Heart right ventricle (tissue), 16 donors: ENCODE results near the gene LRP5. TPM values are rescaled to one million over a fixed set of nuclear protein-coding genes. Genes with fewer than 3 reads are reported as not detected.

Experiments
- ATAC-seq, 8 donors: fragments of 200-7000 bp; cut with Tn5 transposase; one replicate each; pipeline ENCODE4 v1.9.1; 2020; ENCODE audit warnings: mild to moderate bottlenecking in 8 of 8, moderate library complexity in 8 of 8, moderate number of reproducible peaks in 1 of 8
- DNase-seq, 2 donors: peaks; one replicate each; pipeline ENCODE4 v3.0.0-alpha.2; 2020
- H3K27ac ChIP-seq, 10 donors: fragments of 200-600 bp; sonication (generic) in 2 of 10; one replicate each; pipeline versions ENCODE4 v1.5.0 to v1.8.0; 2020 to 2022; ENCODE audit warnings: mild to moderate bottlenecking in 3 of 10
- H3K27me3 ChIP-seq, 7 donors: fragments of 200-600 bp; one replicate each; pipeline ENCODE4 v1.8.0; 2021 to 2022; ENCODE audit warnings: mild to moderate bottlenecking in 2 of 7
- H3K36me3 ChIP-seq, 9 donors: fragments of 200-600 bp; sonication (generic) in 1 of 9; one replicate each; pipeline versions ENCODE4 v1.5.0 to v1.8.0; 2020 to 2022; ENCODE audit warnings: mild to moderate bottlenecking in 2 of 9
- H3K4me1 ChIP-seq, 9 donors: fragments of 200-600 bp; sonication (generic) in 1 of 9; one replicate each; pipeline versions ENCODE4 v1.5.0 to v1.8.0; 2020 to 2022; ENCODE audit warnings: mild to moderate bottlenecking in 4 of 9
- H3K4me3 ChIP-seq, 10 donors: fragments of 200-600 bp; sonication (generic) in 2 of 10; one replicate each; pipeline versions ENCODE4 v1.5.0 to v1.8.0; 2020 to 2022; ENCODE audit warnings: mild to moderate bottlenecking in 7 of 10, moderate library complexity in 2 of 10
- H3K9me3 ChIP-seq, 11 donors: fragments of 200-600 bp in 10 of 11; sonication (generic) in 2 of 11; one replicate each; pipeline versions ENCODE4 v1.5.0 to v1.8.0; 2013 to 2022; ENCODE audit warnings: mild to moderate bottlenecking in 2 of 11, control low read depth in 1 of 11, moderate library complexity in 1 of 11
- WGBS, 2 donors: extraction: QIAGEN DNeasy Blood & Tissue Kit; methylation state at CpG; one replicate each; pipeline ENCODE4 v1.1.7; 2013; ENCODE audit warnings: inconsistent platforms in 1 of 2; 5-methylcytosine and 5-hydroxymethylcytosine counted together
- intact Hi-C, 10 donors: fragments of 100-400 bp; cut with DNase I; formaldehyde crosslinking; loops; one replicate each; pipeline versions ENCODE4 v1.11.1 to v1.14.2; 2022
- polyA plus RNA-seq, 2 donors: library from polyadenylated mRNA; stranded (reverse); fragments of 200-250 nt; gene quantifications; one replicate each; pipeline ENCODE4 v1.2.3, GENCODE V29; 2013
- total RNA-seq, 10 donors: library from RNA; stranded (reverse); fragmentation: NEBNext Ultra II Directional in 3 of 10; extraction: Animal tissue kit (Norgen Biotek cat#: 25700) in 3 of 10; gene quantifications; one replicate each; pipeline versions ENCODE4 v1.2.1 to v1.2.4, GENCODE V29; 2021 to 2023
- TF ChIP-seq, protein P1 (sequence below), 9 donors: fragments of 200-600 bp; sonication (generic) in 2 of 9; IDR thresholded peaks; one replicate each; pipeline versions ENCODE4 v1.5.0 to v1.8.0; 2021 to 2022; ENCODE audit warnings: antibody characterized with exemption in 9 of 9, mild to moderate bottlenecking in 5 of 9, moderate library complexity in 1 of 9
- donor health status: Arrhythmogenic right ventricular cardiomyopathy.
- donor health status: ischemic (EF 13 %, LVEDD 7.1; RV severe dilation, severe dysfunction).
- donor health status: healthy with polysubstance abuse.
- donor health status: DM: no; HTN: yes; CAD: no.
- donor health status: DM: no; HTN: no; CAD: no.
- donor health status: ischemic (EF 25% LVEDD 6.9; RV normal size, moderate dysfunction).
- donor health status: ischemic (EF 25% LVEDD 5.7; RV mildly dilated, moderate dysfunction).
- donor health status: healthy.
- donor health status: DM: yes; HTN: yes; CAD: no.
- donor health status: Ischemic cardiomyopathy.
- donor health status: ischemic (EF 35%, LVEDD 5.7; RV mildly dilated, moderate dysfunction).
- donor health status: nonischemic (EF 11% LVEDD 7.7; RV severe dilation, severe dysfunction).
- donor health status: DM: yes; HTN: yes; CAD: no.
- donor health status: PGD.
- donor health status: ischemic (EF 29% LVEDD 5.4; RV normal size, mild dysfunction).
- donor health status: nonischemic (EF 23%, LVEDD 6.1; RV moderate dilation, normal function).

Gene LRP5
- total and polyA plus RNA-seq, 12 donors: 23.2 to 73.3 (median 46.3) TPM

DNA sequence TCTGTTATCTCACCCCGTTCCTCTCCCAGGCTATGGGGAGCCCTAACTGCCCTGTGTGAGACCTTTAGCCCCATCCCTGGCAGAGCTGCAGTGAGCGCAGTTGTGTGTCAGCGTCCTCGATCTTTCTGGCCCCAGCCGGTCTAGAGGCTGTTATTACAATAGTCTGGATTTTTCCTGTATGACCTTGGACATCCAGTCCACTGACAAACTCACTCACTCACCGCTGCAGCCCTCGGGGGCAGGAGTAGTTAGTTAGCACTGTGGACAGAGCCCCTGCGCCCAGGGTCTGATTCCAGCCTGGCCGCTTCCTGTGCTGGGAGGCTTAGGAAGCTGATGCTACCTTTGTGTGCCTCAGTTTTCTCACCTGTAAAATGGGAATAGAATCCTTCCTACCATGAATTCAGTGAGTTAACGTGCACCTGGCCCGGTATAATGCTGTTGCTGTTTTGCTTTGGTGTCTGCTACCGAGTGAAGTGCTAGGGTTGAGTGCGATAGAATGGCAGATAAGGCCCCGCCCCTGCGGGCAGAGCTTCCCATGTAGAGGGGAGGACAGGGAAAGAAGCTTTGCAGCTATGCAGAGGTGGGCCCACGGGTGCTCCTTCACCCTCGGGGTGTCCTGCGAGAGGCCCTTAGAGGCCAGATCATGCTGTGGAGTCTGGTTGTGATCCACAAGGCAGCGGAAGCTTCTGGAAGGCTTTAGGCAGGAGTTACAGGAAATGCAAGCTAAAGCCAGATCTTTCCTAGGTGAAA is 3.0 kb downstream of the LRP5 start:
- intact Hi-C loops: loop anchor here in 2 of 10 donors (2.0 kb wide), 1 partner anchor 65 kb away; no protein-coding TSS in a partner anchor
- peaks cover 26 to 63% (median 51%) of the 10 kb centered on the region in 9 donors for H3K4me1 ChIP-seq
- 51% methylated on average over 19 of the region's 19 CpGs for WGBS, 2 donors
- no peaks in the 10 kb centered on the region for H3K9me3 ChIP-seq
- TF ChIP-seq, protein P1, sequence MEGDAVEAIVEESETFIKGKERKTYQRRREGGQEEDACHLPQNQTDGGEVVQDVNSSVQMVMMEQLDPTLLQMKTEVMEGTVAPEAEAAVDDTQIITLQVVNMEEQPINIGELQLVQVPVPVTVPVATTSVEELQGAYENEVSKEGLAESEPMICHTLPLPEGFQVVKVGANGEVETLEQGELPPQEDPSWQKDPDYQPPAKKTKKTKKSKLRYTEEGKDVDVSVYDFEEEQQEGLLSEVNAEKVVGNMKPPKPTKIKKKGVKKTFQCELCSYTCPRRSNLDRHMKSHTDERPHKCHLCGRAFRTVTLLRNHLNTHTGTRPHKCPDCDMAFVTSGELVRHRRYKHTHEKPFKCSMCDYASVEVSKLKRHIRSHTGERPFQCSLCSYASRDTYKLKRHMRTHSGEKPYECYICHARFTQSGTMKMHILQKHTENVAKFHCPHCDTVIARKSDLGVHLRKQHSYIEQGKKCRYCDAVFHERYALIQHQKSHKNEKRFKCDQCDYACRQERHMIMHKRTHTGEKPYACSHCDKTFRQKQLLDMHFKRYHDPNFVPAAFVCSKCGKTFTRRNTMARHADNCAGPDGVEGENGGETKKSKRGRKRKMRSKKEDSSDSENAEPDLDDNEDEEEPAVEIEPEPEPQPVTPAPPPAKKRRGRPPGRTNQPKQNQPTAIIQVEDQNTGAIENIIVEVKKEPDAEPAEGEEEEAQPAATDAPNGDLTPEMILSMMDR (IDR thresholded peaks at IDR 0.05): no peak
- H3K27ac ChIP-seq: peak overlapping the region; percentile 80 to 95 (median 86)
- peak overlapping the region in 6 of 10 donors; percentile 66 to 87 (median 72) for H3K4me3 ChIP-seq
- H3K27me3 ChIP-seq: peaks cover 0 to 32% (median 0%) of the 10 kb centered on the region in 7 donors
- H3K36me3 ChIP-seq: no peaks in the 10 kb centered on the region
- ATAC-seq (peak in 6 of 8 donors; percentile 30 to 52 (median 44)), DNase-seq (no peak)

DNA sequence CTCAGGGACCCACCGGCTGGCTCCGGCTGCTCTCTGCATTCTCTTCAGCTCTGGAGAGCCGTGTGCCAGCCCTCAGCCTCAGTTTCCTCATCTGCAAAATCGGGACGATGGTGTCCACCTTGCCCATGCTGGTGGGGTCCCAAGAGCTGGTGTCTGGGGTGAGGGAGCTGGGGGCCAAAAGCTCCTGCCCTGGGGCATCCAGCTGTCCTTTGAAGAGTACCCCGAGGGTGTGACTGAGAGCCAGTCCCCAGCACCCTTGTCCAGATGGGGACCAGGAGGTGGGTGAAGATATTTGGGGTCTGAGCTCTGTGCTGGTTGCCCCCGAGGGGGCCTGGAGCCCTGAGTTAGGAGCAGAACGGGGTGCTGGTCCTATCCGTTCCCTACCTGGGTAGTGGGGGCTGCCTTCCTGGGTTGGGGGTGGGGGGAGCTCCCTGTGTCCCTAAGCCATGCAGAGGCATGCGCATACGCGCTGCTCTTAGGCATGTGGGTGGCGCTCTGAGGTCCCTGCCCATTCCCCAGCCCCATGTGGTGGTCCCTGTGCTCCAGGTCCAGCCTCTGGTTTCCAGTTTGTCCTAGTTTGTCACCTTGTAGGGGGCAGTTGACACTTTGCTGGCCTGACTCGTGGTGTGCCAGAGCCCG is 4.9 kb downstream of the LRP5 start:
- 61 to 69% methylated on average over 15 of the region's 15 CpGs for WGBS, 2 donors
- peak overlapping the region in 3 of 10 donors; percentile 4 to 20 (median 11) for H3K4me3 ChIP-seq
- ATAC-seq (peak in 1 of 8 donors; percentile 3), DNase-seq (no peak)
- no peaks in the 10 kb centered on the region for H3K9me3 ChIP-seq
- peaks cover 0 to 24% (median 0%) of the 10 kb centered on the region in 7 donors for H3K27me3 ChIP-seq
- peak overlapping the region in 7 of 10 donors; percentile 28 to 95 (median 65) for H3K27ac ChIP-seq
- no peaks in the 10 kb centered on the region for H3K36me3 ChIP-seq
- TF ChIP-seq, protein P1 (IDR thresholded peaks at IDR 0.05): no peak
- intact Hi-C loops: no loop called here
- H3K4me1 ChIP-seq: peaks cover 28 to 73% (median 57%) of the 10 kb centered on the region in 9 donors

DNA sequence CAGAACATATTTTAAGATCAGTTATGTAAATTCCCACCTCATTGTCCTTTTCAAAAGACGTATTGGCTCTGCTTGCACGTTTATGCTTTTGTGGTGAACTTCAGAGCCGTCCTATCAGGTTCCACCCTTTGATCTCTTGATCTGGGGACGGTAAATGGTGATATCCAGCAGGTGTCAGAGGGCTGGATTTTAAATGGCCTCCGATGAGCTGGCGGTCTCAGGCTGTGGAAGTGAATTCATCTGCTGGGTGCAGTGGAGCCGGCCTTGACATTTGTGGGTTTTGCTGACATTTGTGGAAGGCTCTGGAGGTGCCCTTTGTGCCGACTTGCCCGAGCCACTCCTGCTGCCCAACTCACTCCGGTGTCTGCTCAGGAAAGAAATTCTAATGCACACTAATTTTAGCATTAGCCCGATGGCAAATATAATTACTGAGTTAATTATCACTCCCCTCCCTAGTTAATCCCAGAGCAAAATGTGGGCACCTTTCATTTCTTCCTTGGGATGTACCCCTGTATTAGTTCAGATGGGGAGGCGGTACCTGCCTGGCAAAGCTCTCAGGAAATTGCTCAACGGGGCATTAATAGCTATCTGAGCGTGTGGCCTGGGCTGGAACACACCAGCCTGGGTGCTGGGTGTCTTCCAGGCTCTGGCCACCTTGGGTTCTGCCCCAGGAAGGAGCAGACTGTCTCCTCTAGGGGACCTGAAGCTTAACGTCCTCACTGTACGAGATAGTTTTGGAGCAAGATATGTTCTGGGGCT is 9.1 kb downstream of the LRP5 start:
- intact Hi-C loops: no loop called here
- TF ChIP-seq, protein P1 (IDR thresholded peaks at IDR 0.05): no peak
- Histone ChIP-seq H3K4me1 (peaks cover 26 to 81% (median 47%) of the 10 kb centered on the region in 9 donors), H3K36me3 (no peaks in the 10 kb centered on the region), H3K27me3 (no peaks in the 10 kb centered on the region), H3K27ac (peak overlapping the region in 8 of 10 donors; percentile 22 to 73 (median 44)), H3K4me3 (no peak overlapping the region), H3K9me3 (no peaks in the 10 kb centered on the region)
- ATAC-seq (peak in 7 of 8 donors; percentile 16 to 79 (median 65)), DNase-seq (no peak)
- WGBS, 2 donors: 66 to 74% methylated on average over 16 of the region's 16 CpGs

GRCh38 chr11:68322052-68322430 is 9.7 kb downstream of the LRP5 start:
- no peak for DNase-seq
- 83 to 85% methylated on average over 9 of the region's 9 CpGs for WGBS, 2 donors
- H3K27ac ChIP-seq: peak overlapping the region in 8 of 10 donors; percentile 22 to 73 (median 44)

More at GRCh38 chr11:68322052-68322430, 9.7 kb downstream of the LRP5 start:
- TF ChIP-seq, protein P1 (IDR thresholded peaks at IDR 0.05): no peak
- Histone ChIP-seq H3K36me3 (no peaks in the 10 kb centered on the region), H3K4me3 (no peak overlapping the region), H3K27me3 (no peaks in the 10 kb centered on the region), H3K4me1 (peaks cover 23 to 81% (median 47%) of the 10 kb centered on the region in 9 donors), H3K9me3 (no peaks in the 10 kb centered on the region)
- intact Hi-C loops: no loop called here
- ATAC-seq: peak in 6 of 8 donors; percentile 15 to 35 (median 28)
